Fibroblast of mammary gland (primary cell): ENCODE measurements around the gene PPP1R1B.

Experiments
- DNase-seq: peaks from one replicate; pipeline ENCODE4 v3.0.0-alpha.2; 2010; ENCODE audit warnings: low read depth
- H3K4me3 ChIP-seq: 2 replicates; pipeline ENCODE4 v1.5.1; 2011; ENCODE audit warnings: low read depth, mild to moderate bottlenecking, low read length, moderate library complexity; ENCODE audit not compliant: control insufficient read depth
- TF ChIP-seq, protein P1 (sequence below): conservative IDR thresholded peaks from 2 replicates; pipeline ENCODE4 v1.5.1; 2011; ENCODE audit warnings: low read depth, low read length, inconsistent platforms; ENCODE audit not compliant: control insufficient read depth, insufficient read depth

Gene PPP1R1B

DNA sequence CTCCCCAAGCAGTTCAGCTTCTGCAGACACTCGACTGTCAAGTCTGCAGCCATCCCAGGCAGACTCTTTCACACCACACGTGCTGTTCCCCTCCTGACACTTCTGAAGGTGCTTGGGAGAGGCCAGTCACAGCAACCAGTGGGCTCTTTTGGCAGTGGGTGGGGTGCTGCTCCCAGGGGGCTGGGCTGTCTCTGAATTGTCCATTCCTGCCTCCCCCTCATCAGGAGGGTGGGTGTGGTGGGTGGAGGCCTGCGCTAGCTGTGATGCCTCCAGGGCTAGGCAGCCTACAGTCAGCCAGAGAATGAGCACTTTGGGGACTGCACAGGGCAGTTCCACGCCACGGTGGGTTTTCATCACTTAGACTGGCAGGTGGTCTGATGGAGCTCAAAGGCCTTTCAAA lies 20.5 kb downstream of the PPP1R1B start:
- TF ChIP-seq, protein P1, sequence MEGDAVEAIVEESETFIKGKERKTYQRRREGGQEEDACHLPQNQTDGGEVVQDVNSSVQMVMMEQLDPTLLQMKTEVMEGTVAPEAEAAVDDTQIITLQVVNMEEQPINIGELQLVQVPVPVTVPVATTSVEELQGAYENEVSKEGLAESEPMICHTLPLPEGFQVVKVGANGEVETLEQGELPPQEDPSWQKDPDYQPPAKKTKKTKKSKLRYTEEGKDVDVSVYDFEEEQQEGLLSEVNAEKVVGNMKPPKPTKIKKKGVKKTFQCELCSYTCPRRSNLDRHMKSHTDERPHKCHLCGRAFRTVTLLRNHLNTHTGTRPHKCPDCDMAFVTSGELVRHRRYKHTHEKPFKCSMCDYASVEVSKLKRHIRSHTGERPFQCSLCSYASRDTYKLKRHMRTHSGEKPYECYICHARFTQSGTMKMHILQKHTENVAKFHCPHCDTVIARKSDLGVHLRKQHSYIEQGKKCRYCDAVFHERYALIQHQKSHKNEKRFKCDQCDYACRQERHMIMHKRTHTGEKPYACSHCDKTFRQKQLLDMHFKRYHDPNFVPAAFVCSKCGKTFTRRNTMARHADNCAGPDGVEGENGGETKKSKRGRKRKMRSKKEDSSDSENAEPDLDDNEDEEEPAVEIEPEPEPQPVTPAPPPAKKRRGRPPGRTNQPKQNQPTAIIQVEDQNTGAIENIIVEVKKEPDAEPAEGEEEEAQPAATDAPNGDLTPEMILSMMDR = no peak
- DNase-seq = no peak

DNA sequence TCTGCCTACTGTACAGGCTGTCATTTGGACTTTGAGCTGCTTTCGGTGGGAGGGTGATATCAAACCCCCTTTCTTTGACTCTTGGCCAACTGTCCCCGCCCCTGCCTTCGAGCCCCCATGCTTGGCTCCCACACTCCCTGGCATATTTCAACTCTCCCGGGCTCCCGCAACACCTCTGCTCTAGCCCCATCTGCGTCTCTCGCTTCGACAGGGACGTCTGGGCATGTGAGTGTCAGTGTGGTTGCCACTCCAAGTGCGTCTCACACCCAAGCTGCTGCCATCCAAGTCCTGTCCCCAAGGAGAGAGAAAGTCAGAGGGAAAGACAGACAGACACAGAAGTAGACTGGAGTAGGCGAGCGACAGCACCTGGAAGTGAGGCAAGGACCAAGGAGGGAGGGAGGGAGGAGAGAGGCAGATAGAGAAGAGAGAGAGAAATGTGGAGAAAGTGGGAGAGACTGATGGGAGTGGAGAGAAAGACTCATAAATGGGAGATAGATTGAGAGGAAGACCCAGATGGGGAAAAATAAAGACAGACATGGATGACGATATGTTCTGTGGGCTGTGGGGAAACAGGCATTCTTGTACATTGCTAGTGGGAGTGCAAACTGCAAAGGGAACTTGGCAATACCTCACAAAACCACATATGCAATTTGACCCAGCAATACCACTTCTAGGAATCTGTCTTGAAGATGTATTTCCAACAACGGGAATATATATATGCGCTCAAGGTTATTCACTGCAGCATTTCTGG lies 22.0 kb downstream of the PPP1R1B start:
- H3K4me3 ChIP-seq = no peak overlapping the region
- peak; percentile 36 for DNase-seq
- TF ChIP-seq, protein P1 = no peak

More for the DNA sequence above, 20.5 kb downstream of the PPP1R1B start:
- no peak overlapping the region for H3K4me3 ChIP-seq

- no peak overlapping the region for H3K4me3 ChIP-seq
- DNase-seq = no peak
- TF ChIP-seq, protein P1 = no peak
Measured at GRCh38 chr17:39650121-39650579, 23.4 kb downstream of the PPP1R1B start.

DNA sequence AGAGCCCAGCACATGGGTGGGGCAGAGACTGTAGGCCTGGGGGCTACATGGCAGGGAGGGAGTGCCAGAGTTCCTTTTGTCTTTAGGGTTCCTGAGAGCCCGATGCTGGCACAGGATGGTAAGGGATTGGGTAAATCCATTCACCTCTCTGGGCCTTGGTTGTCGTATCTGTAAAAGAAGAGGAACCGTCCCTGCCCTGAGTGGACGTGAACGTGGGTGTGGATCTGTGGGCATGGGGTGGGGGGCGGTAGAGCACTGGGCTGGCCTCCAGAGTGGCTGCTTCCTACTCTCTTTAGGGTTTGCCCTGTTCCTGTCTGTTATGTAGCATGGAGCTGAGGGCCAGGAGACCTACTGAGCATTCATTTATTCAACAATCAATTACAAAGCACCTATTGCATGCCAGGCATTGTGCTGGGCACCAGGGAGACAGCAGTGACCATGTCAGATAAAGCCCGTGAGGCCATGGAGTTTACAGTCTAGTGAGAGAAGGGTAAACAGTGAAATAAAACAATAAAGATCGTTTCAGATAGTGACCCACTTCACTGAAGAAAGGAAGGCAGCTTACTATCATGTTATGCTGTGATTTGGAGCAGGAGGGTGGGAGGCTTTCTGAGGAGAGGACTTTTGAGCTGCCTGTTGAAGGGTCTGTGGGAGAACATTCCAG lies 25.3 kb downstream of the PPP1R1B start:
- H3K4me3 ChIP-seq = no peak overlapping the region
- DNase-seq = no peak
- TF ChIP-seq, protein P1 = no peak

DNA sequence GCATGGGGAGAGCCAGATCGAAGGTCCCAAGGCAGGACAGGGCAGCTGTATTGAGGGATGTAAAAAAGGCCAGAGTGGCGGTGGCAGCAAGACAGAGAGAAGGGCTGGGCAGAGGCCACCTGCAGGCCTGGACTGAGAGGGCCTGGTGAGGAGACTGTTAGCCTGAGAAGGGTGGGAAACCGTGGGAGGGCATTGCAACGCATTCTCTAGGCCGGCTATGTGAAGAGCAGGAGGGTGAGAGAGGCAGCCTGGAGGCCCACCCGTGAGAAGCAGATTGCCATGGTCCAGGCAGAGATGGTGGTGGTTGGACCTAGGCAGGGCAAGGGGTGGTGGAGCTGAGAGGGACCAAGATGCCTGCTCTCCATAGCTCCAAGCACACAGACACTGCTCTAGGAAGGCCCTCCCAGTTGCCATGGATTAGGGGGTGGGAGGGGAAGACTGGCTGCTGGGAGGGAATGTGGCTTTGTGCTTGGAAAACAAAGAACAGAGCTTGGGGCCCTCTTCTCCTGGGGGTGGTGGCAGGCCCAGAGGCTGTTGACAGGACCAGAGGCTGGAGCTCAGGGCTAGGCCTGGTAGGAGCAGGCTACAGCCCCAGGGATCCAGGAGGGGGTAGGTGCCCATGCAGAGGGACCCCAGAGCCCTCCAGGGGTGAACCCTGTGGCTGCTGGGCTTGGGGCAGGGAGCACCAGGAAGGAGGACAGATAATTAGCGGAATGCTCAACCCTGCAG lies 26.0 kb downstream of the PPP1R1B start:
- no peak overlapping the region for H3K4me3 ChIP-seq
- no peak for DNase-seq
- TF ChIP-seq, protein P1 = no peak

DNA sequence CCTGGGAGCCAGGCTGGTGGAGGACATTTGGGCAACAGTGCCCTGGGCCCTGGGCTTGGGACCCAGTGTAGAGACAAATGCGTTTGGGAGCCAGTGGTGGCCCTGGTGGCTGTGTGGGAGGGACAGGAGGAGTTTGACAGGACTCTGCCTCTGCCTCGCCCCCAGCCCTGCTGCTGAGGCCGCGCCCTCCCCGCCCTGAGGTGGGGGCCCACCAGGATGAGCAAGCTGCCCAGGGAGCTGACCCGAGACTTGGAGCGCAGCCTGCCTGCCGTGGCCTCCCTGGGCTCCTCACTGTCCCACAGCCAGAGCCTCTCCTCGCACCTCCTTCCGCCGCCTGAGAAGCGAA lies 26.5 kb downstream of the PPP1R1B start:
- TF ChIP-seq, protein P1 = no peak
- DNase-seq = no peak
- no peak overlapping the region for H3K4me3 ChIP-seq
